Breast epithelium (tissue), 3 donors: ENCODE measurements around the gene CFAP46.

Source experiments
- POLR2A ChIP-seq: fragments of 450-650 bp; IDR thresholded peaks from one replicate; pipeline ENCODE4 v1.6.1; 2016; ENCODE audit warnings: antibody characterized with exemption, mild to moderate bottlenecking, moderate library complexity
- POLR2AphosphoS5 ChIP-seq, 3 donors: sonication (generic); formaldehyde crosslinking; IDR thresholded peaks; one replicate each; pipeline ENCODE4 v1.6.1; 2017; ENCODE audit warnings: antibody characterized with exemption in 3 of 3
- TF ChIP-seq, protein P1 (sequence below), 3 donors: fragments of 450-650 bp; IDR thresholded peaks; one replicate each; pipeline ENCODE4 v1.5.1; 2016 to 2017; ENCODE audit warnings: antibody characterized with exemption in 3 of 3, mild to moderate bottlenecking in 3 of 3, moderate library complexity in 3 of 3

DNA sequence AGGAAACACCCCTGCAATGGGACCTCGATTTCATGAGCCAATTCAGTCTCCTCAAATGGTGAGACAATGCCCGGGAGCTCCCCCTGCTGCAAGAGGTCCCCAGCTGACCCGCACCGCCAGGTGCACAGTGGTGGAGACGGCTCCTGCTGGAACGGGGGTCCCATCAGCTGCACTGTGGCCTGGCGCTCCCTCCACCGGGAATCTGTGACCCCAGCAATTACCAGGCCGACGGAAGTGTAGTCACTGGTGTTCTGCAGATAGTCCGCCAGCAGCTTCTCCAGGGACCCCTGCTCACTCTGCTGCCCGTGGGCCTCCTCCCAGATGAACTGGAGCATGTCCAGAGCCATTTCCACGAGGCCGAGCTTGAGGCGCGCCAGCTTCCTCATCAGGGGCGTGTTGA lies 91.5 kb downstream of the CFAP46 start:
- no peak for TF ChIP-seq POLR2A
- TF ChIP-seq, protein P1, sequence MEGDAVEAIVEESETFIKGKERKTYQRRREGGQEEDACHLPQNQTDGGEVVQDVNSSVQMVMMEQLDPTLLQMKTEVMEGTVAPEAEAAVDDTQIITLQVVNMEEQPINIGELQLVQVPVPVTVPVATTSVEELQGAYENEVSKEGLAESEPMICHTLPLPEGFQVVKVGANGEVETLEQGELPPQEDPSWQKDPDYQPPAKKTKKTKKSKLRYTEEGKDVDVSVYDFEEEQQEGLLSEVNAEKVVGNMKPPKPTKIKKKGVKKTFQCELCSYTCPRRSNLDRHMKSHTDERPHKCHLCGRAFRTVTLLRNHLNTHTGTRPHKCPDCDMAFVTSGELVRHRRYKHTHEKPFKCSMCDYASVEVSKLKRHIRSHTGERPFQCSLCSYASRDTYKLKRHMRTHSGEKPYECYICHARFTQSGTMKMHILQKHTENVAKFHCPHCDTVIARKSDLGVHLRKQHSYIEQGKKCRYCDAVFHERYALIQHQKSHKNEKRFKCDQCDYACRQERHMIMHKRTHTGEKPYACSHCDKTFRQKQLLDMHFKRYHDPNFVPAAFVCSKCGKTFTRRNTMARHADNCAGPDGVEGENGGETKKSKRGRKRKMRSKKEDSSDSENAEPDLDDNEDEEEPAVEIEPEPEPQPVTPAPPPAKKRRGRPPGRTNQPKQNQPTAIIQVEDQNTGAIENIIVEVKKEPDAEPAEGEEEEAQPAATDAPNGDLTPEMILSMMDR (IDR thresholded peaks at IDR 0.05) = no peak
- TF ChIP-seq POLR2AphosphoS5 (IDR thresholded peaks at IDR 0.05) = no peak
